Mesothelial cell of epicardium (in vitro differentiated cells): ENCODE measurements around the gene CTBP1. TPM values are rescaled to one million over a fixed set of nuclear protein-coding genes. Genes with fewer than 3 reads are reported as not detected.

Experiments
- DNase-seq, 2 experiments: peaks; one replicate each; pipeline ENCODE4 v3.0.0; 2021; ENCODE audit warnings: low spot score in 2 of 2; ENCODE audit not compliant: unreplicated experiment in 2 of 2
- H3K27ac Mint-ChIP-seq: 2 replicates; pipeline ENCODE4 v1.8.0; 2021; ENCODE audit warnings: mixed read lengths
- H3K27me3 Mint-ChIP-seq: 2 replicates; pipeline ENCODE4 v1.8.0; 2021; ENCODE audit warnings: low read depth, mixed read lengths
- H3K36me3 Mint-ChIP-seq: 2 replicates; pipeline ENCODE4 v1.8.0; 2021; ENCODE audit warnings: mixed read lengths
- H3K4me1 Mint-ChIP-seq: 2 replicates; pipeline ENCODE4 v1.8.0; 2021; ENCODE audit warnings: mixed read lengths
- H3K4me3 Mint-ChIP-seq: 2 replicates; pipeline ENCODE4 v1.8.0; 2021; ENCODE audit warnings: mild to moderate bottlenecking, moderate library complexity, mixed read lengths
- H3K9me3 Mint-ChIP-seq: 2 replicates; pipeline ENCODE4 v1.8.0; 2021; ENCODE audit warnings: mixed read lengths
- total RNA-seq: library from RNA; stranded (reverse); gene quantifications from 3 replicates; pipeline ENCODE4 v1.2.1, GENCODE V29; 2021
- TF ChIP-seq, protein P1 (sequence below): fragments of 200-600 bp; sonication (generic); IDR thresholded peaks from one replicate; pipeline ENCODE4 v1.5.0; 2021; ENCODE audit warnings: antibody characterized with exemption; ENCODE audit not compliant: unreplicated experiment

The CTBP1 gene
- total RNA-seq, 1 donor from 2014 or later = 194 TPM

DNA sequence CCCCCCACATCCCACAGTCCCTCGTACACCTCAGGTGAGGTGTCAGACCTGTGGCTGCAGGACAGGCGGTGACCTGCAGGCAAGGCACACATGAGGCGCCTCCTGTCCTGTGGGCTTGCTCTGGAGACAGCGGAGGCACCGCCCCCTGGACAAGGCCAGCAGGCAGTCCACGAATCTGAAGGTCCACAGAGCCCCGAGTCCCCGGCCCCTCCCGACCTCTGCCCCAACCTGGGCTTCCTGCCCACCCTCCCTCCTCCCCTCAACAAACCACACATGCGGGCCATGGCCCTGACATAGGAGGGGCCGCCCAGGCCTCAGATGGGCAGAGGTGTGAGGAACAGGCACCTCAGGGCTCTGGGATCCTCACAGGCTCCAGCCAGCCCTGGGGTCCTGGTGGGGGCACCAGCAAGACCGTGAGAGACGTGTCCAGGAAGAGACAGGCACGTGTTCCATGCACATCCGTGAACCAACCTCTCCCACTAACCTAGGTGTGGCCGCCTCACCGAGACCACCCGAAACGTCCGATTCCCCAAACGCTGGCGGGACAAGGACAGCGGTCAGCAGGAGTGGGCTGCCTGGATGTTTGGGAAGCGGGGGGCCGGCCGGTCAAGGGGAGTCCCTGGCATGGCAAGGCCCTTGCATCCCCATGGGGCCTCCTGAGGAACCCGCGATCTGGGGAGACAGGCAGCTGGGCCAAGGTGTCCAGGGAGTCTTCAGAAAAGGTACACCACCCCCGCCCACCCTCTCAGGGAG, 25.8 kb downstream of the CTBP1 start:
- Mint-ChIP-seq H3K27me3 (no peaks in the 10 kb centered on the region), H3K27ac (no peak overlapping the region), H3K9me3 (no peaks in the 10 kb centered on the region), H3K4me1 (no peaks in the 10 kb centered on the region), H3K4me3 (no peak overlapping the region), H3K36me3 (peaks cover 50% of the 10 kb centered on the region)
- no peak for DNase-seq
- TF ChIP-seq, protein P1, sequence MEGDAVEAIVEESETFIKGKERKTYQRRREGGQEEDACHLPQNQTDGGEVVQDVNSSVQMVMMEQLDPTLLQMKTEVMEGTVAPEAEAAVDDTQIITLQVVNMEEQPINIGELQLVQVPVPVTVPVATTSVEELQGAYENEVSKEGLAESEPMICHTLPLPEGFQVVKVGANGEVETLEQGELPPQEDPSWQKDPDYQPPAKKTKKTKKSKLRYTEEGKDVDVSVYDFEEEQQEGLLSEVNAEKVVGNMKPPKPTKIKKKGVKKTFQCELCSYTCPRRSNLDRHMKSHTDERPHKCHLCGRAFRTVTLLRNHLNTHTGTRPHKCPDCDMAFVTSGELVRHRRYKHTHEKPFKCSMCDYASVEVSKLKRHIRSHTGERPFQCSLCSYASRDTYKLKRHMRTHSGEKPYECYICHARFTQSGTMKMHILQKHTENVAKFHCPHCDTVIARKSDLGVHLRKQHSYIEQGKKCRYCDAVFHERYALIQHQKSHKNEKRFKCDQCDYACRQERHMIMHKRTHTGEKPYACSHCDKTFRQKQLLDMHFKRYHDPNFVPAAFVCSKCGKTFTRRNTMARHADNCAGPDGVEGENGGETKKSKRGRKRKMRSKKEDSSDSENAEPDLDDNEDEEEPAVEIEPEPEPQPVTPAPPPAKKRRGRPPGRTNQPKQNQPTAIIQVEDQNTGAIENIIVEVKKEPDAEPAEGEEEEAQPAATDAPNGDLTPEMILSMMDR = no peak

DNA sequence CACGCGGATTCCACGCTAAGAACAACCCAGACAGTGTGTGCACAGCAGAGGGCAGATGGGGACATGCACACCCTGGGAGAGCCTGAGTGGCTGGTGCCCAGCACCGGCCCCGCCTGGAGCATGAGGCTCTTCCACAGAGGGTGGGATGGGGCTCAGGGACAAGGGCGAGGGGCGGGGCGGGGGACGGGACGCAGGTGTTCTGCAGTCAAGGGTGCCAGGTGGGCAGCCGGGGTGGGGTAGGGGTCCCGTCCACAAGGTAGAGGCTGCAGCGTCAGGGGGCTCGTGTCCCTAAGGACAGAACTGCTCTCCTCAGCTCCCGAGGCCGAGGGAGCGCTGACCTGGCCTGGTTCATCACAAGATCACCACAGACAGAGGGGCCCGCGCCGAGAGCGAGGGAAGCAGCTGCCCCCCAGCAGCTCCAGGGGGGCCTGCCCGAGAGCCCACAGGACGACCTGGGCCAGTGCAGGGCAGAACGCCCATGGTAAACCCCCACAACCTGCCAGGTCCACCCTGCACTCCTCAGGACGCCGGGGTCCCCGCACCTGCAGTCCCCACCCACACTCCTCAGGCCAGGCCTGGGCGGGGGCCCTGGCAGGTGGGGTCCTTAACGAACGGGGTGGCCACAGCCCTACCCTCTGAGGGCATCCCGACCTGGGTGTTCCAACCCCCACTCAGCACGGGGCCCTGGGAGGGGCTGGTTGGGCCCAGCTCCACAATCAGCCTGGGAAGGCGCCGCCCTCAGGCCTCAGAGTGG, 26.7 kb downstream of the CTBP1 start:
- TF ChIP-seq, protein P1 = no peak
- H3K4me1 Mint-ChIP-seq = no peaks in the 10 kb centered on the region
- no peaks in the 10 kb centered on the region for H3K9me3 Mint-ChIP-seq
- H3K27me3 Mint-ChIP-seq = no peaks in the 10 kb centered on the region
- no peak for DNase-seq
- no peak overlapping the region for H3K27ac Mint-ChIP-seq
- H3K4me3 Mint-ChIP-seq = no peak overlapping the region
- peaks cover 47% of the 10 kb centered on the region for H3K36me3 Mint-ChIP-seq

DNA sequence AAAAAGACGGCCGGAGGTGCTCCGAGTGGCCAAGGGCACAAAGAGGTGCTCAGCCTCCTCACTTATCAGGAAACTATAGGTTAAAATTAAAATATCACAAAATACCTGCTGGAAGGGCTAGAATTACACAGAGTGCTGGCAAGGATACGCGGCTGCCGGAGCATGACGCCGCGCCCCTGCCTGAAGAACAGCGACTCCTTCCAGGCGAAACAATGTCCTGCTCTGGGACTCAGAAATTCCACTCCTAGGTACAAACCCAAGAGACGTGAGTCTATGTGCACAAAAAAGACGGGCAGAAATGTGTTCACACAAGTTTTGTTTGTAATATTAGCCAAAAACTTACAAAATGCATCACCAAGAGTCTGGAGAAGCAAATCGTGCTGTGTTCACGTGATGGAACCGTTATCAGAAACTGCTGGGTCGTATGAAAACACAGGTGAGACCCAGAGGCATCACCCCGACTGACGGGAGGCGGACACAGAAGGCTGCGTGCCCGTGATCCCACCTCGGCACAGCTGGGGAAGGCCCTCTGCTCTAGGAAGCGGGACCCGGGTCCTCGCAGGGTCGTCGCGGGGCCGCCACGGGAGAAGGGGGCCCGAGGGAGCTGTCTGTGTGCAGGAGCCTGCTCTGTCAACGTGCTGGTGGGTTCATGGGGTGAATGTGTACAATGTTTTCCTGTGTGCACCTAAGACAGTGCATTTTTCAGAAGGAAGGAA, 27.6 kb downstream of the CTBP1 start:
- H3K27ac Mint-ChIP-seq = no peak overlapping the region
- peaks cover 41% of the 10 kb centered on the region for H3K36me3 Mint-ChIP-seq
- no peak overlapping the region for H3K4me3 Mint-ChIP-seq
- DNase-seq = no peak
- H3K9me3 Mint-ChIP-seq = no peaks in the 10 kb centered on the region
- no peaks in the 10 kb centered on the region for H3K27me3 Mint-ChIP-seq
- H3K4me1 Mint-ChIP-seq = no peaks in the 10 kb centered on the region
- TF ChIP-seq, protein P1 = no peak

DNA sequence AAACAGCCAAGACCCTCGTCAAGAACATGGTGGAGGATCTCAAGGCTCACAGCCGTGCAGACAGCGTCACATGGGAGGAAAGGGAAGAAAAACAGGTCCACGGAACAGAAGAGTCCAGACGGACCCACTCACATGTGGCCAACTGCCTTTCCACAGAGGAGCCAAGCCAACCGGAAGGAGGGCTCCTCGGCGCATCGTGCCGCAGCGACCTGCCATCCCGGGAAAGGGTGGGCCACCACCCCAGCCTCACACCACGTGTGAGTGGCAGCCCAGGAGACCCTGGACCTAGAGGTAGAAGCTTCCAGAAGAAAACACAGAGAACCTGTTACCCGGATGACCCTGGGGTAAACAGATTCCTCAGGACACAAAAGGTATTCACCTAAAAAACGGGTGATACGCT, 28.4 kb downstream of the CTBP1 start:
- no peak for DNase-seq
- H3K4me1 Mint-ChIP-seq = no peaks in the 10 kb centered on the region
- no peak overlapping the region for H3K4me3 Mint-ChIP-seq
- no peaks in the 10 kb centered on the region for H3K9me3 Mint-ChIP-seq
- TF ChIP-seq, protein P1 = no peak
- no peak overlapping the region for H3K27ac Mint-ChIP-seq
- H3K27me3 Mint-ChIP-seq = no peaks in the 10 kb centered on the region
- peaks cover 41% of the 10 kb centered on the region for H3K36me3 Mint-ChIP-seq

DNA sequence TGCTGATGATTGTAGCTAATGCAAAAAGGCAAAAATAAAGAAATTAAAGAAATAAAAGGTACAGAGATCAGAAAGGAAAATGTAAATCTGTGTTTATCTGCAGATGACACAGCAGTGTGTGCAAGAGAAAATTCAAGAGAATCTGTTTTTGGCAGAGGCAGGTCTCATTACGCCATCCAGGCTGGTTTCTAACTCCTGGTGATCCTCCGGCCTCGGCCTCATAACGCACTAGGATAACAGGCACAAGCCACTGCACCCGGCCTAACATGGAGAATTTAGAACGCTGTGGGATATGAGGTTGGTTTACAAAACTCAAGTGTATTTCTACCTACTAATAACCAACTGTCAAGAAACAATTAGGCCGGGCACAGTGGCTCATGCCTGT, 29.4 kb downstream of the CTBP1 start:
- no peak overlapping the region for H3K27ac Mint-ChIP-seq
- no peaks in the 10 kb centered on the region for H3K9me3 Mint-ChIP-seq
- H3K27me3 Mint-ChIP-seq = no peaks in the 10 kb centered on the region
- H3K4me3 Mint-ChIP-seq = no peak overlapping the region
- no peak for DNase-seq
- TF ChIP-seq, protein P1 = no peak
- peaks cover 37% of the 10 kb centered on the region for H3K36me3 Mint-ChIP-seq
- no peaks in the 10 kb centered on the region for H3K4me1 Mint-ChIP-seq
